HG03439 (cell line): Measurements from ENCODE around the gene MED27.

Experiments
- ATAC-seq: cut with Tn5 transposase; IDR thresholded peaks from one replicate; pipeline ENCODE4 v1.9.1; 2021; ENCODE audit warnings: mild to moderate bottlenecking, moderate library complexity; ENCODE audit not compliant: unreplicated experiment

Gene MED27

GRCh38 chr9:131840751-131841702 lies 238.6 kb downstream of the MED27 start:
- no peak for ATAC-seq

GRCh38 chr9:131840220-131840619 lies 239.4 kb downstream of the MED27 start:
- ATAC-seq: no peak

- ATAC-seq: no peak
Observed at GRCh38 chr9:131839281-131840084, 240.2 kb downstream of the MED27 start.

- ATAC-seq: no peak
Observed at GRCh38 chr9:131838530-131839280, 241.0 kb downstream of the MED27 start.

GRCh38 chr9:131837836-131838235 lies 241.8 kb downstream of the MED27 start:
- ATAC-seq: no peak

- ATAC-seq: no peak
Observed at GRCh38 chr9:131837316-131837715, 242.4 kb downstream of the MED27 start.

GRCh38 chr9:131836607-131837315 lies 242.9 kb downstream of the MED27 start:
- no peak for ATAC-seq

- ATAC-seq: no peak
Observed at GRCh38 chr9:131836021-131836420, 243.6 kb downstream of the MED27 start.

- no peak for ATAC-seq
Observed at GRCh38 chr9:131835151-131835910, 244.3 kb downstream of the MED27 start.

- no peak for ATAC-seq
Observed at GRCh38 chr9:131834721-131835120, 244.9 kb downstream of the MED27 start.

- no peak for ATAC-seq
Observed at GRCh38 chr9:131833906-131834305, 245.8 kb downstream of the MED27 start.

- no peak for ATAC-seq
Observed at GRCh38 chr9:131833083-131833482, 246.6 kb downstream of the MED27 start.

- no peak for ATAC-seq
Observed at GRCh38 chr9:131831380-131832165, 248.1 kb downstream of the MED27 start.

- ATAC-seq: no peak
Observed at GRCh38 chr9:131827821-131828369, 251.8 kb downstream of the MED27 start.

- no peak for ATAC-seq
Observed at GRCh38 chr9:131826966-131827525, 252.6 kb downstream of the MED27 start.

GRCh38 chr9:131826053-131826452 lies 253.6 kb downstream of the MED27 start:
- ATAC-seq: no peak

GRCh38 chr9:131824953-131825495 lies 254.6 kb downstream of the MED27 start:
- no peak for ATAC-seq

- no peak for ATAC-seq
Observed at GRCh38 chr9:131824155-131824594, 255.5 kb downstream of the MED27 start.
